Aorta (tissue), 4 donors: ENCODE data around the gene WDR13. TPM values are rescaled to one million over a fixed set of nuclear protein-coding genes. Genes with fewer than 3 reads are reported as not detected.

ENCODE experiments used
- polyA plus RNA-seq, 2 donors: library from polyadenylated mRNA; stranded (reverse); fragments of 200-250 nt; gene quantifications; one replicate each; pipeline ENCODE4 v1.2.3, GENCODE V29; 2013
- total RNA-seq, 2 donors: library from RNA; stranded (reverse); fragmentation: NEBNext Ultra II Directional; extraction: Animal tissue kit (Norgen Biotek cat#: 25700); gene quantifications; one replicate each; pipeline ENCODE4 v1.2.1, GENCODE V29; 2021
- donor health status: healthy with polysubstance abuse.
- donor health status: Bipolar disorder and iron deficiency.
- donor health status: DM: no; HTN: no; CAD: no.
- donor health status: DM: yes; HTN: yes; CAD: no.

Gene WDR13
- total and polyA plus RNA-seq, 4 donors = 103 to 337 (median 111) TPM

Other genes starting within 250 kb of the WDR13 start
- not detected for gene SSX3, start 240.8 kb upstream of the WDR13 start, total RNA-seq
- gene SSX3, start 240.8 kb upstream of the WDR13 start, polyA plus RNA-seq = not detected
- gene SSX4, start 214.0 kb upstream of the WDR13 start, total RNA-seq = not detected
- not detected for gene SSX4, start 214.0 kb upstream of the WDR13 start, polyA plus RNA-seq
- not detected for gene SSX4B, start 185.5 kb upstream of the WDR13 start, total RNA-seq
- not detected for gene SSX4B, start 185.5 kb upstream of the WDR13 start, polyA plus RNA-seq
- 10 to 100 TPM; 11.8 to 13.2 TPM for gene SLC38A5, start 127.2 kb upstream of the WDR13 start, total RNA-seq
- gene SLC38A5, start 127.2 kb upstream of the WDR13 start, polyA plus RNA-seq = 1 to 10 TPM; 6.0 to 8.5 TPM
- 10 to 100 TPM; 32.7 to 38.4 TPM for gene FTSJ1, start 121.3 kb upstream of the WDR13 start, total RNA-seq
- gene FTSJ1, start 121.3 kb upstream of the WDR13 start, polyA plus RNA-seq = 10 to 100 TPM; 28.5 to 45.1 TPM
- 10 to 100 TPM; 10.3 to 12.0 TPM for gene PORCN, start 88.5 kb upstream of the WDR13 start, total RNA-seq
- gene PORCN, start 88.5 kb upstream of the WDR13 start, polyA plus RNA-seq = 10 to 100 TPM in 1 of 2 donors, 1 to 10 TPM in 1; 4.5 to 18.7 TPM
- gene EBP, start 75.7 kb upstream of the WDR13 start, total RNA-seq = 10 to 100 TPM; 12.6 to 15.4 TPM
- 10 to 100 TPM; 21.7 to 32.7 TPM for gene EBP, start 75.7 kb upstream of the WDR13 start, polyA plus RNA-seq
- gene TBC1D25, start 57.8 kb upstream of the WDR13 start, total RNA-seq = 10 to 100 TPM; 15.2 to 16.7 TPM
- 1 to 10 TPM; 4.6 to 8.4 TPM for gene TBC1D25, start 57.8 kb upstream of the WDR13 start, polyA plus RNA-seq
- gene RBM3, start 23.0 kb upstream of the WDR13 start, total RNA-seq = 100 to 1,000 TPM; 194 to 285 TPM
- 100 to 1,000 TPM; 128 to 299 TPM for gene RBM3, start 23.0 kb upstream of the WDR13 start, polyA plus RNA-seq
- 10 to 100 TPM; 12.4 to 19.9 TPM for gene WAS, start 86.3 kb downstream of the WDR13 start, total RNA-seq
- gene WAS, start 86.3 kb downstream of the WDR13 start, polyA plus RNA-seq = 1 to 10 TPM in 1 of 2 donors, under 1 TPM in 1; 0.90 to 9.6 TPM
- gene SUV39H1, start 99.2 kb downstream of the WDR13 start, total RNA-seq = 1 to 10 TPM; 2.6 to 3.0 TPM
- 1 to 10 TPM in 1 of 2 donors, under 1 TPM in 1; 0.88 to 3.2 TPM for gene SUV39H1, start 99.2 kb downstream of the WDR13 start, polyA plus RNA-seq
- not detected for gene GLOD5, start 164.3 kb downstream of the WDR13 start, total RNA-seq
- 1 to 10 TPM in 1 of 2 donors, not detected in 1; 5.3 TPM for gene GLOD5, start 164.3 kb downstream of the WDR13 start, polyA plus RNA-seq
- gene GATA1, start 189.1 kb downstream of the WDR13 start, total RNA-seq = under 1 TPM in 1 of 2 donors, not detected in 1; 0.57 TPM
- not detected for gene GATA1, start 189.1 kb downstream of the WDR13 start, polyA plus RNA-seq
- gene HDAC6, start 204.6 kb downstream of the WDR13 start, total RNA-seq = 10 to 100 TPM; 77.6 to 89.4 TPM
- 100 to 1,000 TPM in 1 of 2 donors, 10 to 100 TPM in 1; 28.0 to 229 TPM for gene HDAC6, start 204.6 kb downstream of the WDR13 start, polyA plus RNA-seq
- gene ERAS, start 229.0 kb downstream of the WDR13 start, total RNA-seq = not detected
- under 1 TPM in 1 of 2 donors, not detected in 1; 0.69 TPM for gene ERAS, start 229.0 kb downstream of the WDR13 start, polyA plus RNA-seq
- gene PCSK1N, start 238.1 kb downstream of the WDR13 start, total RNA-seq = under 1 TPM in 1 of 2 donors, not detected in 1; 0.45 TPM
- gene PCSK1N, start 238.1 kb downstream of the WDR13 start, polyA plus RNA-seq = under 1 TPM; 0.43 to 0.88 TPM